Keratinocyte (primary cell): ENCODE results near the gene ZNF33B.

Experiments
- CTCF ChIP-seq, 3 experiments: IDR thresholded peaks in 1 of 3; conservative IDR thresholded peaks in 1 of 3; optimal IDR thresholded peaks in 1 of 3; 2 replicates in 2 of 3; 3 replicates in 1 of 3; pipeline versions ENCODE3 to v1.5.1; 2011; ENCODE audit warnings: low read length in 3 of 3, mild to moderate bottlenecking in 3 of 3, moderate library complexity in 2 of 3, control low read depth in 1 of 3, inconsistent platforms in 1 of 3; ENCODE audit not compliant: insufficient read depth in 2 of 3; ENCODE audit errors: extremely low read depth in 1 of 3
- EZH2 ChIP-seq: IDR thresholded peaks from one replicate; pipeline ENCODE4 v1.6.1; 2012; ENCODE audit warnings: inconsistent platforms, mild to moderate bottlenecking, low read length, moderate library complexity

GRCh38 chr10:42680267-42680666 lies 41.9 kb upstream of the ZNF33B start:
- TF ChIP-seq CTCF (optimal IDR thresholded peaks at IDR 0.05 in 1 of 3, IDR thresholded peaks at IDR 0.05 in 1 of 3, conservative IDR thresholded peaks at IDR 0.05 in 1 of 3; ENCODE audit: extremely low read depth in 1 of 3, insufficient read depth in 2 of 3, low read length in 3 of 3) (no peak), EZH2 (no peak)
